Natural killer cell (primary cell): ENCODE measurements around the gene PCDH17. TPM values are rescaled to one million over a fixed set of nuclear protein-coding genes. Genes with fewer than 3 reads are reported as not detected.

Source experiments
- ATAC-seq, 3 donors: fragments of 150-1000 bp in 2 of 3; fragments of 200-7000 bp in 1 of 3; cut with Tn5 transposase; 1 replicate in 1 of 3; 2 replicates in 2 of 3; pipeline ENCODE4 v1.10.0; 2021; ENCODE audit warnings: mild to moderate bottlenecking in 2 of 3, moderate library complexity in 2 of 3
- DNase-seq, 2 donors: peaks; one replicate each; pipeline versions ENCODE4 v3.0.0 to v3.0.0-alpha.2; 2013 to 2021; ENCODE audit warnings: mixed read lengths in 1 of 2
- H3K27ac ChIP-seq: one replicate; pipeline ENCODE4 v1.5.1; 2013; ENCODE audit warnings: mild to moderate bottlenecking, low read length
- H3K27me3 ChIP-seq: one replicate; pipeline ENCODE4 v1.6.1; 2013; ENCODE audit warnings: low read length; ENCODE audit not compliant: control insufficient read depth, insufficient read depth
- H3K36me3 ChIP-seq: one replicate; pipeline ENCODE4 v1.6.1; 2013; ENCODE audit warnings: low read length; ENCODE audit not compliant: control insufficient read depth, insufficient read depth
- H3K4me1 ChIP-seq: one replicate; pipeline ENCODE4 v1.6.1; 2013; ENCODE audit warnings: low read length; ENCODE audit not compliant: control insufficient read depth, insufficient read depth
- H3K4me3 ChIP-seq: one replicate; pipeline ENCODE4 v1.5.1; 2013; ENCODE audit warnings: low read length
- H3K9me3 ChIP-seq: one replicate; pipeline ENCODE4 v1.6.1; 2013; ENCODE audit warnings: low read length; ENCODE audit not compliant: control insufficient read depth, insufficient read depth
- H3K27ac Mint-ChIP-seq, 2 donors: one replicate each; pipeline ENCODE4 v1.8.0; 2022; ENCODE audit warnings: mild to moderate bottlenecking in 2 of 2, mixed read lengths in 2 of 2, moderate library complexity in 1 of 2
- H3K27me3 Mint-ChIP-seq, 2 donors: one replicate each; pipeline ENCODE4 v1.8.0; 2022; ENCODE audit warnings: low read depth in 2 of 2, mixed read lengths in 2 of 2
- H3K36me3 Mint-ChIP-seq: one replicate; pipeline ENCODE4 v1.8.0; 2022; ENCODE audit warnings: mixed read lengths
- H3K4me1 Mint-ChIP-seq, 2 donors: one replicate each; pipeline ENCODE4 v1.8.0; 2022; ENCODE audit warnings: mixed read lengths in 2 of 2
- H3K4me3 Mint-ChIP-seq: one replicate; pipeline ENCODE4 v1.8.0; 2022; ENCODE audit warnings: mild to moderate bottlenecking, moderate library complexity, mixed read lengths
- H3K9me3 Mint-ChIP-seq, 2 donors: one replicate each; pipeline ENCODE4 v1.8.0; 2022; ENCODE audit warnings: mixed read lengths in 2 of 2
- CTCF ChIP-seq: fragments of 200-600 bp; IDR thresholded peaks from one replicate; pipeline ENCODE4 v1.8.0; 2022; ENCODE audit warnings: antibody characterized with exemption
- whole genome bisulfite sequencing: methylation state at CpG from one replicate; pipeline ENCODE4 v1.1.7; 2013; ENCODE audit warnings: missing lambda C conversion rate; ENCODE audit not compliant: insufficient coverage; 5-methylcytosine and 5-hydroxymethylcytosine counted together
- intact Hi-C: fragments of 100-400 bp; cut with micrococcal nuclease; formaldehyde crosslinking; loops from one replicate; pipeline ENCODE4 v1.14.2; 2022
- total RNA-seq, 4 donors: library from RNA; stranded (reverse); fragments of 120-200 nt in 1 of 4; gene quantifications; one replicate each; pipeline versions ENCODE4 v1.2.3 to v1.2.4, GENCODE V29; 2013 to 2022

PCDH17 gene
- total RNA-seq, 3 donors from 2014 or later (not counting 1 experiment from before 2014, with no cell fraction given): not detected

- no peak overlapping the region for H3K27ac Mint-ChIP-seq
- no peaks in the 10 kb centered on the region for H3K4me1 Mint-ChIP-seq
- Histone ChIP-seq H3K4me3 (no peak overlapping the region), H3K27ac (no peak overlapping the region), H3K9me3 (no peaks in the 10 kb centered on the region), H3K4me1 (no peaks in the 10 kb centered on the region), H3K27me3 (no peaks in the 10 kb centered on the region), H3K36me3 (no peaks in the 10 kb centered on the region)
- ATAC-seq (no peak), DNase-seq (no peak)
- TF ChIP-seq CTCF: no peak
- WGBS: no CpG with 5 or more reads among the region's 3 CpGs
- H3K4me3 Mint-ChIP-seq: no peak overlapping the region
- H3K27me3 Mint-ChIP-seq: no peaks in the 10 kb centered on the region
- peaks cover 0 to 7% of the 10 kb centered on the region in 2 donors for H3K9me3 Mint-ChIP-seq
- intact Hi-C loops: no loop called here
- H3K36me3 Mint-ChIP-seq: no peaks in the 10 kb centered on the region
Measured at GRCh38 chr13:57641051-57641450, 9.5 kb downstream of the PCDH17 start.

GRCh38 chr13:57644106-57644505 lies 12.6 kb downstream of the PCDH17 start:
- Mint-ChIP-seq H3K27ac (no peak overlapping the region), H3K4me3 (no peak overlapping the region), H3K9me3 (peaks cover 0 to 7% of the 10 kb centered on the region in 2 donors), H3K27me3 (no peaks in the 10 kb centered on the region), H3K4me1 (no peaks in the 10 kb centered on the region), H3K36me3 (no peaks in the 10 kb centered on the region)
- ATAC-seq: no peak
- Histone ChIP-seq H3K27ac (no peak overlapping the region), H3K9me3 (no peaks in the 10 kb centered on the region), H3K27me3 (no peaks in the 10 kb centered on the region), H3K4me1 (no peaks in the 10 kb centered on the region), H3K4me3 (no peak overlapping the region), H3K36me3 (no peaks in the 10 kb centered on the region)
- TF ChIP-seq CTCF: no peak
- WGBS: no CpG with 5 or more reads among the region's 3 CpGs
- intact Hi-C loops: no loop called here
- DNase-seq: no peak

GRCh38 chr13:57653229-57653989 lies 21.9 kb downstream of the PCDH17 start:
- no peaks in the 10 kb centered on the region for H3K4me1 Mint-ChIP-seq
- H3K9me3 ChIP-seq: no peaks in the 10 kb centered on the region
- no peak overlapping the region for H3K4me3 Mint-ChIP-seq
- no peak overlapping the region for H3K27ac Mint-ChIP-seq
- ATAC-seq: no peak
- no peaks in the 10 kb centered on the region for H3K27me3 ChIP-seq
- H3K4me3 ChIP-seq: no peak overlapping the region
- peaks cover 7% of the 10 kb centered on the region in 2 donors for H3K9me3 Mint-ChIP-seq
- H3K4me1 ChIP-seq: no peaks in the 10 kb centered on the region
- no peaks in the 10 kb centered on the region for H3K36me3 ChIP-seq
- H3K27ac ChIP-seq: no peak overlapping the region
- no peak for DNase-seq
- no peak for TF ChIP-seq CTCF
- intact Hi-C loops: no loop called here
- no peaks in the 10 kb centered on the region for H3K36me3 Mint-ChIP-seq
- WGBS: 75% methylated on average over 2 of the region's 6 CpGs
- no peaks in the 10 kb centered on the region for H3K27me3 Mint-ChIP-seq

GRCh38 chr13:57665481-57665880 lies 33.9 kb downstream of the PCDH17 start:
- H3K9me3 Mint-ChIP-seq: peaks cover 10 to 17% of the 10 kb centered on the region in 2 donors
- H3K4me1 ChIP-seq: no peaks in the 10 kb centered on the region
- no peak overlapping the region for H3K4me3 ChIP-seq
- no peaks in the 10 kb centered on the region for H3K9me3 ChIP-seq
- no peak overlapping the region for H3K27ac Mint-ChIP-seq
- DNase-seq (no peak), ATAC-seq (no peak)
- H3K4me1 Mint-ChIP-seq: no peaks in the 10 kb centered on the region
- no peak overlapping the region for H3K27ac ChIP-seq
- WGBS: 96% methylated on average over 2 of the region's 4 CpGs
- H3K36me3 ChIP-seq: no peaks in the 10 kb centered on the region
- no peak for TF ChIP-seq CTCF
- H3K4me3 Mint-ChIP-seq: no peak overlapping the region
- no peaks in the 10 kb centered on the region for H3K27me3 ChIP-seq
- intact Hi-C loops: no loop called here
- no peaks in the 10 kb centered on the region for H3K36me3 Mint-ChIP-seq
- no peaks in the 10 kb centered on the region for H3K27me3 Mint-ChIP-seq
